ENCODE measurements around the gene CNTROB.

The CNTROB gene

GRCh38 chr17:7984904-7985303, 52.9 kb downstream of the CNTROB start:
- Histone ChIP-seq H3K4me2 (no peak overlapping the region), H2AFZ (ENCODE audit: low read depth) (no peak overlapping the region), H3K27me3 (ENCODE audit: insufficient read depth, low read depth) (no peaks in the 10 kb centered on the region), H3K4me1 (ENCODE audit: low read depth, poor library complexity, severe bottlenecking) (no peaks in the 10 kb centered on the region), H3K36me3 (ENCODE audit: insufficient read depth) (no peaks in the 10 kb centered on the region), H3K9ac (no peak overlapping the region), H3K4me3 (IDR thresholded peaks at IDR 0.05; ENCODE audit: insufficient read depth, low read depth, low read length) (no peak overlapping the region), H3K27ac (no peak overlapping the region), H3K79me2 (ENCODE audit: insufficient read depth, low read depth) (no peaks in the 10 kb centered on the region), H4K20me1 (ENCODE audit: insufficient read depth) (no peaks in the 10 kb centered on the region)
- TF ChIP-seq, protein P1, sequence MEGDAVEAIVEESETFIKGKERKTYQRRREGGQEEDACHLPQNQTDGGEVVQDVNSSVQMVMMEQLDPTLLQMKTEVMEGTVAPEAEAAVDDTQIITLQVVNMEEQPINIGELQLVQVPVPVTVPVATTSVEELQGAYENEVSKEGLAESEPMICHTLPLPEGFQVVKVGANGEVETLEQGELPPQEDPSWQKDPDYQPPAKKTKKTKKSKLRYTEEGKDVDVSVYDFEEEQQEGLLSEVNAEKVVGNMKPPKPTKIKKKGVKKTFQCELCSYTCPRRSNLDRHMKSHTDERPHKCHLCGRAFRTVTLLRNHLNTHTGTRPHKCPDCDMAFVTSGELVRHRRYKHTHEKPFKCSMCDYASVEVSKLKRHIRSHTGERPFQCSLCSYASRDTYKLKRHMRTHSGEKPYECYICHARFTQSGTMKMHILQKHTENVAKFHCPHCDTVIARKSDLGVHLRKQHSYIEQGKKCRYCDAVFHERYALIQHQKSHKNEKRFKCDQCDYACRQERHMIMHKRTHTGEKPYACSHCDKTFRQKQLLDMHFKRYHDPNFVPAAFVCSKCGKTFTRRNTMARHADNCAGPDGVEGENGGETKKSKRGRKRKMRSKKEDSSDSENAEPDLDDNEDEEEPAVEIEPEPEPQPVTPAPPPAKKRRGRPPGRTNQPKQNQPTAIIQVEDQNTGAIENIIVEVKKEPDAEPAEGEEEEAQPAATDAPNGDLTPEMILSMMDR (conservative IDR thresholded peaks at IDR 0.05; ENCODE audit: low read depth, low read length) = no peak

GRCh38 chr17:7987112-7987893, 55.3 kb downstream of the CNTROB start:
- H3K36me3 ChIP-seq (ENCODE audit: insufficient read depth) = no peaks in the 10 kb centered on the region
- TF ChIP-seq, protein P1 (conservative IDR thresholded peaks at IDR 0.05; ENCODE audit: low read depth, low read length) = no peak
- no peaks in the 10 kb centered on the region for H3K4me1 ChIP-seq (ENCODE audit: low read depth, poor library complexity, severe bottlenecking)
- H3K9ac ChIP-seq = no peak overlapping the region
- no peak overlapping the region for H3K27ac ChIP-seq
- no peaks in the 10 kb centered on the region for H3K79me2 ChIP-seq (ENCODE audit: insufficient read depth, low read depth)
- no peaks in the 10 kb centered on the region for H3K27me3 ChIP-seq (ENCODE audit: insufficient read depth, low read depth)
- no peaks in the 10 kb centered on the region for H4K20me1 ChIP-seq (ENCODE audit: insufficient read depth)
- no peak overlapping the region for H3K4me2 ChIP-seq
- no peak overlapping the region for H2AFZ ChIP-seq (ENCODE audit: low read depth)
- H3K4me3 ChIP-seq (IDR thresholded peaks at IDR 0.05; ENCODE audit: insufficient read depth, low read depth, low read length) = no peak overlapping the region

DNA sequence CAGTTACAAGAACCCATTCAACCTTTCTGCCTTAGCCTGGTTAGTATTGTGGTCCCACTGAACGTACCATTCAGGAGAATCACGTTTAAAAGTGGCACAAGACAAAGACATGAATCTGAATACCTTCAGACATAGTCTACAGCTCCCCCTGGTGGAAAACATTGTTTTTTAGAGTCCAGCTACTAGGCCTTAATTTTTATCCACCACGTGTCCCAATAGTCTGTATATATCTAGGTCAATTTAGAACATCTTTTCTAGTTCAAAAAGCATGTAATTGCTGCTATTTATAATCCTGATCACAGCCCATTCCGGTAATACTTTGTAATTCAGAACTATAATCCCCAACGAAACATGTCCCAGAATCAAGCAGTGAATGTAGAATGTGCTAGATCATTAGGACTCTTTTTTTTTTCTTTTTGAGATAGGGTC, 56.8 kb downstream of the CNTROB start:
- H3K4me2 ChIP-seq = no peak overlapping the region

GRCh38 chr17:7989781-7990655, 58.0 kb downstream of the CNTROB start:
- no peak overlapping the region for H3K4me2 ChIP-seq
- H3K4me1 ChIP-seq (ENCODE audit: low read depth, poor library complexity, severe bottlenecking) = no peaks in the 10 kb centered on the region
- H3K27ac ChIP-seq = no peak overlapping the region
- H3K36me3 ChIP-seq (ENCODE audit: insufficient read depth) = no peaks in the 10 kb centered on the region
- H3K79me2 ChIP-seq (ENCODE audit: insufficient read depth, low read depth) = no peaks in the 10 kb centered on the region
- H3K9ac ChIP-seq = peak overlapping the region; percentile 32; the same call in 1 of the 2 replicates
- H3K27me3 ChIP-seq (ENCODE audit: insufficient read depth, low read depth) = no peaks in the 10 kb centered on the region
- no peaks in the 10 kb centered on the region for H4K20me1 ChIP-seq (ENCODE audit: insufficient read depth)
- H2AFZ ChIP-seq (ENCODE audit: low read depth) = peak overlapping the region; percentile 34; the same call in 1 of the 2 replicates
- no peak overlapping the region for H3K4me3 ChIP-seq (IDR thresholded peaks at IDR 0.05; ENCODE audit: insufficient read depth, low read depth, low read length)
- TF ChIP-seq, protein P1 (conservative IDR thresholded peaks at IDR 0.05; ENCODE audit: low read depth, low read length) = peak; percentile 49

More for the DNA sequence above, 56.8 kb downstream of the CNTROB start:
- H3K4me3 ChIP-seq (IDR thresholded peaks at IDR 0.05; ENCODE audit: insufficient read depth, low read depth, low read length) = no peak overlapping the region
- H4K20me1 ChIP-seq (ENCODE audit: insufficient read depth) = no peaks in the 10 kb centered on the region
- no peaks in the 10 kb centered on the region for H3K27me3 ChIP-seq (ENCODE audit: insufficient read depth, low read depth)
- no peaks in the 10 kb centered on the region for H3K36me3 ChIP-seq (ENCODE audit: insufficient read depth)
- H3K9ac ChIP-seq = no peak overlapping the region
- TF ChIP-seq, protein P1 (conservative IDR thresholded peaks at IDR 0.05; ENCODE audit: low read depth, low read length) = peak; percentile 43; the same call in 1 of the 2 replicates
- H3K4me1 ChIP-seq (ENCODE audit: low read depth, poor library complexity, severe bottlenecking) = no peaks in the 10 kb centered on the region
- H3K27ac ChIP-seq = no peak overlapping the region
- peak overlapping the region; percentile 34; the same call in 1 of the 2 replicates for H2AFZ ChIP-seq (ENCODE audit: low read depth)
- H3K79me2 ChIP-seq (ENCODE audit: insufficient read depth, low read depth) = no peaks in the 10 kb centered on the region

All from KMS-11 (cell line).